NCI-H524 treated with DMSO at 0.1 percent for 48 hours (cell line): ENCODE data around the gene RHBDF2.

Experiments used
- DNase-seq: peaks from one replicate; lab custom pipeline; 2025; lab: John Stamatoyannopoulos, UW

The RHBDF2 gene

GRCh38 chr17:76438906-76439305 lies 62.3 kb downstream of the RHBDF2 start:
- no peak for DNase-seq

DNA sequence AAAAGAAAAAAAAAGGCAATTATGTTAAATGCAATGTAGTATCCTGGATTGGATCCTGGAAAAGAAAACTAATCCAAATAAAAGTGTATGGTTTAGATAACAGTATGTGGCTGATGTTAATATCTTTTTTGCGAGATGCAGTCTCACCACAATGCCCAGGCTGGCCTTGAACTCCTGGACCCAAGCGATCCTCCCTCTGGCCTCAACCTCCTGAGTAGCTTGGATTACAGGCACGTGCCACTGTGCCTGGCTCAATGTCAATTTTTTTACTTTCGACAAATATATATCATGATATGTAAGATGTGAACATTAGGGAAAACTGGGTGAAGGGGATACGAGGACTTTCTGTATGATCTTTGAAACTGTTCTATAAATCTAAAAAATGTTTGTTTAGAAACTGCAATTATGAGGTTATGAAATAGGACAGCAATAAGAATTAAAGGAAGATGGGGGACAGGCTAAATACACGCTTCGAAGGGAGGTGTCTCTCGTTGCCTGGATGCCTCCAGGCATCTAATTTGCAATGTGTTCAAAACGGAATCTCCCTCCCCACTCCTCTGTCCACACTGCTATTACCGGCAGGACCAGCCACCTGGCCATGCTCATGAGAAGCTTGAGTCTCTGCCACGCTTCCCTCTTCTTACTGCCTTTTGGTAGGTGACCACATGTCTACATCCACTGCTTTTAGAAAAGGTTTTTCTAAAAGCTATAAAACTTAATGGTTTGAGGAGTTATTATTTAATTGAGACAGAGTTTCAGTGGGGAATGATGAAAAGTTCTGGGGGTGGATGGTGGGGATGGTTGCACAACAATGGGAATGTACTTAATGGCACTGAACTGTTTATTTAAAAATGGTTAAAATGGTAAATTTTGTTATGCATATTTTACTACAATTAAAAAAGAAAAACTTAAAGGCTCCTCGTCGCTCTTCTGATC lies 63.5 kb downstream of the RHBDF2 start:
- DNase-seq = no peak

DNA sequence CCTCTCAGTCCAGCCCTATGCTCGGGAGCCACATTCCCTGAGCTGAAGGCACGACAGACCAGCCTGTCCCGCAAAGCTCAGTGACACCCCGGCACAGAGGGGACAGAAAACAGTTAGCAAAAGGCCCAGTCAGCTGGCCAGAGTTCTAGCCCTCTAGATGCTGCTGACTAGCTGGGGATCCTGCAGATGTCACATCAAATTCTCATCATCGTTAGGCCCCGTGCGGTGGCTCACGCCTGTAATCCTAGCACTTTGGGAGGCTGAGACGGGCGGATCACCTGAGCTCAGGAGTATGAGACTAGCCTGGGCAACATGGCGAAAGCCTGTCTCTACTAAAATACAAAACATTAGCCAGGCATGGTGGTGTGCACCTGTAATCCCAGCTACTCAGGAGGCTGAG lies 65.5 kb downstream of the RHBDF2 start:
- no peak for DNase-seq

DNA sequence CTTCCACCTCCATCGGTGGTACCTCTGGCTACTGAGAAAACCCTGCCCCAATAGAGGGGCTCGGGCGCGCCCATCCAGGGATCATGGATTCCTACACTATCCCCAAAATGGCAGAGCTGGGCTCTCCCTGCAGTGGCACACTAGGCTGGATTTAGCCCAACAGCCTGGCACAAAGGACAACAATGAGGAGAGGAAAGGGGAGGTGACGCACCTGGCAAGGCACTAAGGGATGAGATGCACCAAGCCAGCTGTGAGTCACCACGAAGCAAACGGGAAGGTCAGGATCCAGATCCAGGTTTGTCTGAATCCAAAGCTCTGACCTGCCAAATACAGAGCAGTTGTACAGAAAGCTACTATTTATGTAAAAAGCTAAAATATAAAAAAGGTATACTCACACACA lies 66.4 kb downstream of the RHBDF2 start:
- DNase-seq = no peak

GRCh38 chr17:76433693-76434092 lies 67.5 kb downstream of the RHBDF2 start:
- no peak for DNase-seq

DNA sequence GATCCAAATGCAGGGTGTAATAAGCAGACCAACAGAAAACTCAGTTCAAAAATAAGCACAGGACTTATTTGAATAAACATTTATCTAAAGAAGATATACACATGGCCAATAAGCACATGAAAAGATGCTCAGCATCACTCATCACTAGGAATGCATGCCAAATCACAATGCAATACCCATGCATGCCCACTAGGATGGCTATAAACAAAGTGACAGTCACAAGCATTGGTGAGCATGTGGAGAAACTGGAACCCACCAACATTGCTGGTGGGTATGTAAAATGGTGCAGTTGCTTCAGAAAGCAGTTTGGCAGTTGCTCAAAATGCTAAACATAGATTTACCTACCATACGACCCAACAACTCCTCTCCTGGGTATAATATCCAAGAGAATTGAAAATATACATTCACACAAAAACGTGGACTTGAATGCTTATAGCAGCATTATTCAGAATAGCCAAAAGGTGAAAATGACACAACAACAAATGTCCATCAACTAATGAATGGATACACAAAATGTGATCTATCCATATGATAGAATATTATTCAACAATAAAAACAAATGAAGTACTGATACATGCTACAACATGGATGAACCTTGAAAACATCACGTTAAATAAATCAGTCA lies 68.4 kb downstream of the RHBDF2 start:
- DNase-seq = no peak

DNA sequence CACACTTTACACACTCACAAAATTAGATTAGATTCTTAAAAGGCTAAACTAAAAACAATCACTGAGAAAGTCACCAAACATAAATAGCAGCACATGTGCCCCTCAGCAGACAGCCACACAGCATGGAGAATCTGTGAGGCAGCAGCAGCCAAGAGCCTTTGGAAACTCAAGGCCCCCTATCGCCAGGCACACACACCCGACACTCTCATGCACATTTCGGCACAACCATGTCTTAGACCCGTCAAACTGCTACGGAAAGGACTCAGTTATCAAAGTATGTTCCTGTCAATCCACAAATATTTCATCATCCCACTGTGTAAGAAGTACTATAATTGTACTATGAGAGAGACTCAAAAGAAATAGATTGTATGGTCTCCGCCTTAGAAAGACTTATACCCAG lies 69.2 kb downstream of the RHBDF2 start:
- no peak for DNase-seq

DNA sequence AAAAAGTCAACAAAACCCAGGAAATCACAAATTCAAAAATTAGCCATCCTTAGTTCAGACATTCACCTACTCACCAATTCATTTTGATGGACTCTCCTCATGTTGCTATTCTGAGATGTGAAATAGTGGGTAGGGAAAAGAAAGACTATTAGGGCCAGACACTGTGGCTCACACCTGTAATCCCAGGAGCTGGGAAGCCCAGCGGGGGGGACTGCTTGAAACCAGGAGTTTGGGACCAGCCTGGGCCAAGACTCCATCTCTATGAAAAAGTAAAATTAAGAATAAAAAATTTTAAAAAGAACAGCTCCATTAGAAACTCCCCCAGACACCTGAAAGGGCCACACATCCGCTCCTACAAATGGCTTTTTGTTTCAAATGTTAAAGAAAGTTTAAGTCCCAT lies 69.7 kb downstream of the RHBDF2 start:
- no peak for DNase-seq

DNA sequence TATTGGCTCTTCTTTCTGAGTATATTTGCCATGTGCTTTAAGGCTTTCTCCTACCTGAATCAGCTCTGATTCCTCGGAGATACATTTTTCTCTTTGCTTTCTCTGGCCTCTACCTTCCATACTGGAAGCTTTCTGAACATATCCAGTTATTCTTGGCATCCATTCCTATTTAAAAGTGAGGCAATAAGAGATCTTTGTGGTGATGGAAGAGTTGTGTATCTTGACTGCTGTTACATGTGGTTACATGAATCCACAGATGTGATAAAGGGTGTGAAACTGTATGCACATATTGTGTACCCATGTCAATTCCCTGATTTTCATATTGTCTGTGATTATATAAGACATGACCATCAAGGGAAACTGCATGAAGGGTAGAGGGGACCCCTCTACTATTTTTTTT lies 72.7 kb downstream of the RHBDF2 start:
- DNase-seq = no peak

GRCh38 chr17:76427501-76428231 lies 73.6 kb downstream of the RHBDF2 start:
- DNase-seq = no peak

GRCh38 chr17:76426853-76427252 lies 74.4 kb downstream of the RHBDF2 start:
- DNase-seq = no peak

DNA sequence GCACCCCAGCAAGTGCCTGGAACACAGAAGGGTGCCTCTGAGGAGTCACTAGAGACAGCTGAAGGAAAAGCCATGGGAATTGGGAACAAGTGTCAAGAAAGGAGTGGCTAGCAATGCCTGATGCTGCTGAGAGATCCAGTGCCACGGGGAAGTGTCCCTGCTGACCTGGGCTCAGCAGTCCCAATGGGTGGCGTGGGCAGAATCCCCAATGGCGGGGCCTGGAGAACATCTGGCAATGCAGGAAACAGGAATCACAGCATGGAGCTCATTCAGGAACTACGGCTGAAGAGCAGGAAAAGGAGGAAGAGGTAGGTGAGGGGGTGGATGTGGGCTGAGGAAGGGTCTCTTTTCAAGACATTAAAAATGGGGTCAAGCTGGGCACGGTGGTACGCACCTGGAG lies 78.4 kb downstream of the RHBDF2 start:
- DNase-seq = no peak

DNA sequence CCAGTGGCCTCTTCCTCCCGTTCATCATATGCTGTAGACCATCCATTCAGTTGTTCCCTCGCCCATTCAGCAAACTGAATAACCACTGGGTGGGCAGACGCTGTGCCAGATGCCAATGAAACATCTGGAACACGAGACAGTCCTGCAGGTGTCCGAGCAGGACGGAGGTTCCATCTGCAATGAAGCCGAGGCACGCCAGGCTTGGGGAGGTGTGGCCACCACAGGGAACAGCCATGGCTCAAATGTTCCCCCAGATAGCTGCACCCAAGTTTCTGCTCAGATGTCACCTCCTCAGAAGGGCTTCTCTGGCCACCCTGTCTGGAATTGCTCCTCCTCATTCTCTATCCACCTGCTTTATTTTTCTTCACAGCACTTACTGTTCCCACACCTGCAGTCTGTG lies 78.8 kb downstream of the RHBDF2 start:
- no peak for DNase-seq

- no peak for DNase-seq
Observed at GRCh38 chr17:76421044-76421407, 80.2 kb downstream of the RHBDF2 start.
